GM12878 (cell line): ENCODE data around the gene UMPS. TPM values are rescaled to one million over a fixed set of nuclear protein-coding genes. Genes with fewer than 3 reads are reported as not detected.

ENCODE experiments used
- BRCA1 ChIP-seq: IDR thresholded peaks from 2 replicates; pipeline ENCODE4 v1.6.1; 2011; ENCODE audit warnings: low read depth, low read length, improper control_type of control experiment
- FOXM1 ChIP-seq: IDR thresholded peaks from 2 replicates; pipeline ENCODE4 v1.6.1; 2012; ENCODE audit warnings: low read depth, mild to moderate bottlenecking, inconsistent platforms, low read length, moderate library complexity
- SMC3 ChIP-seq: IDR thresholded peaks from 2 replicates; pipeline ENCODE4 v1.6.1; 2011; ENCODE audit warnings: low read length, improper control_type of control experiment, borderline replicate concordance
- SP1 ChIP-seq: IDR thresholded peaks from one replicate; pipeline ENCODE4 v1.6.1; 2011; ENCODE audit warnings: low read depth, low read length
- TBL1XR1 ChIP-seq: IDR thresholded peaks from 2 replicates; pipeline ENCODE4 v1.6.1; 2012; ENCODE audit warnings: low read depth, low read length, improper control_type of control experiment
- TCF3 ChIP-seq: IDR thresholded peaks from 2 replicates; pipeline ENCODE4 v1.6.1; 2012; ENCODE audit warnings: low read depth, mild to moderate bottlenecking, low read length, borderline replicate concordance; ENCODE audit not compliant: insufficient read depth
- ZNF24 ChIP-seq: fragments of 450-650 bp; IDR thresholded peaks from 2 replicates; pipeline ENCODE4 v1.6.1; 2017; ENCODE audit warnings: antibody characterized with exemption, mild to moderate bottlenecking
- polyA plus RNA-seq, 11 experiments: library from polyadenylated mRNA; depleted of rRNA in 4 of 11; unstranded in 6 of 11; stranded (reverse) in 5 of 11; fragments of >200 nt; fragmentation: Nextera tagmentation in 4 of 11; fragmentation: Illumina TruSeq in 1 of 11; extraction: Ambion mirVana in 4 of 11; extraction: Trizol in 1 of 11; gene quantifications; 1 replicate in 1 of 11; 2 replicates in 10 of 11; pipeline versions ENCODE4 v1.2.1 to v1.2.3, GENCODE V29; 2011 to 2016; ENCODE audit warnings: inconsistent platforms in 2 of 11, missing spikeins in 2 of 11, low read depth in 1 of 11
- total RNA-seq, 4 experiments: library from RNA; depleted of rRNA in 3 of 4; stranded (reverse); fragments of >200 nt in 3 of 4; fragmentation: Illumina TruSeq in 1 of 4; extraction: Trizol in 1 of 4; gene quantifications; 2 replicates each; pipeline versions ENCODE4 v1.2.1 to v1.2.3, GENCODE V29; 2013 to 2021
- TF ChIP-seq, protein P1 (sequence below): IDR thresholded peaks from 2 replicates; pipeline ENCODE4 v1.6.1; 2011; ENCODE audit warnings: low read depth, mild to moderate bottlenecking, low read length, moderate library complexity, borderline replicate concordance; ENCODE audit errors: extremely low read depth
- TF ChIP-seq, protein P2 (sequence below): fragments of 450-650 bp; IDR thresholded peaks from 2 replicates; pipeline ENCODE4 v1.6.1; 2018; ENCODE audit warnings: borderline replicate concordance, mild to moderate bottlenecking; ENCODE audit not compliant: partially characterized antibody
- TF ChIP-seq, protein P3 (sequence below): fragments of 450-650 bp; IDR thresholded peaks from 2 replicates; pipeline ENCODE4 v1.6.1; 2017; ENCODE audit warnings: antibody characterized with exemption, mild to moderate bottlenecking, moderate library complexity

The UMPS gene
- total and polyA plus RNA-seq, 10 of the 15 experiments (the other 5 are each of a cell fraction or from before 2014, with no cell fraction given), result 30.6 to 82.8 (median 49.5) TPM

DNA sequence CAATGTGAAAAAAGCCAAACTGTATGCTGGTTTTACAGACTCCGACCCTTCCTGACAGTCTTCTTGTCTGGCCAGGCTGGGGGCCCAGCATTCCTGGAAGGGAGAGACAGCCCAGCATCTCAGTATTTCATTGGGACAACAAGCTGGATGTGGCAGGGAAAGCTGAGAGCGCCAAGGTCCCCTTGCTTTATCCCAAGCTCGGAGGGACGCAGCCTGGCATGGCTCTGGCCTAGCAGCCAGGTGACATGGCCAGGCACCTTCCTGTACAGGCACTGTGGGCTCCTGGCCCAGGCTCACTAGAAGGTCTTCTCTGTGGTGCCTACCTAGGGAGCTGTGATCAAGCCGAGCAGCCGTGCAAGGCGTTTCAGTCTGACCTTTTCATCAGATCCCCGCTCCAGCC, 33.0 kb downstream of the UMPS start (continued):
- TF ChIP-seq, protein P1, sequence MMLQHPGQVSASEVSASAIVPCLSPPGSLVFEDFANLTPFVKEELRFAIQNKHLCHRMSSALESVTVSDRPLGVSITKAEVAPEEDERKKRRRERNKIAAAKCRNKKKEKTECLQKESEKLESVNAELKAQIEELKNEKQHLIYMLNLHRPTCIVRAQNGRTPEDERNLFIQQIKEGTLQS, result no peak
- TF ChIP-seq, protein P2, sequence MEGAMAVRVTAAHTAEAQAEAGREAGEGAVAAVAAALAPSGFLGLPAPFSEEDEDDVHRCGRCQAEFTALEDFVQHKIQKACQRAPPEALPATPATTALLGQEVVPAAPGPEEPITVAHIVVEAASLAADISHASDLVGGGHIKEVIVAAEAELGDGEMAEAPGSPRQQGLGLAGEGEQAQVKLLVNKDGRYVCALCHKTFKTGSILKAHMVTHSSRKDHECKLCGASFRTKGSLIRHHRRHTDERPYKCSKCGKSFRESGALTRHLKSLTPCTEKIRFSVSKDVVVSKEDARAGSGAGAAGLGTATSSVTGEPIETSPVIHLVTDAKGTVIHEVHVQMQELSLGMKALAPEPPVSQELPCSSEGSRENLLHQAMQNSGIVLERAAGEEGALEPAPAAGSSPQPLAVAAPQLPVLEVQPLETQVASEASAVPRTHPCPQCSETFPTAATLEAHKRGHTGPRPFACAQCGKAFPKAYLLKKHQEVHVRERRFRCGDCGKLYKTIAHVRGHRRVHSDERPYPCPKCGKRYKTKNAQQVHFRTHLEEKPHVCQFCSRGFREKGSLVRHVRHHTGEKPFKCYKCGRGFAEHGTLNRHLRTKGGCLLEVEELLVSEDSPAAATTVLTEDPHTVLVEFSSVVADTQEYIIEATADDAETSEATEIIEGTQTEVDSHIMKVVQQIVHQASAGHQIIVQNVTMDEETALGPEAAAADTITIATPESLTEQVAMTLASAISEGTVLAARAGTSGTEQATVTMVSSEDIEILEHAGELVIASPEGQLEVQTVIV, result no peak
- TF ChIP-seq, protein P3, sequence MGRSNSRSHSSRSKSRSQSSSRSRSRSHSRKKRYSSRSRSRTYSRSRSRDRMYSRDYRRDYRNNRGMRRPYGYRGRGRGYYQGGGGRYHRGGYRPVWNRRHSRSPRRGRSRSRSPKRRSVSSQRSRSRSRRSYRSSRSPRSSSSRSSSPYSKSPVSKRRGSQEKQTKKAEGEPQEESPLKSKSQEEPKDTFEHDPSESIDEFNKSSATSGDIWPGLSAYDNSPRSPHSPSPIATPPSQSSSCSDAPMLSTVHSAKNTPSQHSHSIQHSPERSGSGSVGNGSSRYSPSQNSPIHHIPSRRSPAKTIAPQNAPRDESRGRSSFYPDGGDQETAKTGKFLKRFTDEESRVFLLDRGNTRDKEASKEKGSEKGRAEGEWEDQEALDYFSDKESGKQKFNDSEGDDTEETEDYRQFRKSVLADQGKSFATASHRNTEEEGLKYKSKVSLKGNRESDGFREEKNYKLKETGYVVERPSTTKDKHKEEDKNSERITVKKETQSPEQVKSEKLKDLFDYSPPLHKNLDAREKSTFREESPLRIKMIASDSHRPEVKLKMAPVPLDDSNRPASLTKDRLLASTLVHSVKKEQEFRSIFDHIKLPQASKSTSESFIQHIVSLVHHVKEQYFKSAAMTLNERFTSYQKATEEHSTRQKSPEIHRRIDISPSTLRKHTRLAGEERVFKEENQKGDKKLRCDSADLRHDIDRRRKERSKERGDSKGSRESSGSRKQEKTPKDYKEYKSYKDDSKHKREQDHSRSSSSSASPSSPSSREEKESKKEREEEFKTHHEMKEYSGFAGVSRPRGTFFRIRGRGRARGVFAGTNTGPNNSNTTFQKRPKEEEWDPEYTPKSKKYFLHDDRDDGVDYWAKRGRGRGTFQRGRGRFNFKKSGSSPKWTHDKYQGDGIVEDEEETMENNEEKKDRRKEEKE, result no peak
- TF ChIP-seq TCF3 (no peak), TBL1XR1 (no peak), ZNF24 (no peak), FOXM1 (no peak), SP1 (no peak), BRCA1 (no peak), SMC3 (no peak)
